ENCODE data around the gene ALDH18A1. TPM values are rescaled to one million over a fixed set of nuclear protein-coding genes. Genes with fewer than 3 reads are reported as not detected.

The ALDH18A1 gene
- total RNA-seq, 1 experiment from 2014 or later = 87.6 TPM

DNA sequence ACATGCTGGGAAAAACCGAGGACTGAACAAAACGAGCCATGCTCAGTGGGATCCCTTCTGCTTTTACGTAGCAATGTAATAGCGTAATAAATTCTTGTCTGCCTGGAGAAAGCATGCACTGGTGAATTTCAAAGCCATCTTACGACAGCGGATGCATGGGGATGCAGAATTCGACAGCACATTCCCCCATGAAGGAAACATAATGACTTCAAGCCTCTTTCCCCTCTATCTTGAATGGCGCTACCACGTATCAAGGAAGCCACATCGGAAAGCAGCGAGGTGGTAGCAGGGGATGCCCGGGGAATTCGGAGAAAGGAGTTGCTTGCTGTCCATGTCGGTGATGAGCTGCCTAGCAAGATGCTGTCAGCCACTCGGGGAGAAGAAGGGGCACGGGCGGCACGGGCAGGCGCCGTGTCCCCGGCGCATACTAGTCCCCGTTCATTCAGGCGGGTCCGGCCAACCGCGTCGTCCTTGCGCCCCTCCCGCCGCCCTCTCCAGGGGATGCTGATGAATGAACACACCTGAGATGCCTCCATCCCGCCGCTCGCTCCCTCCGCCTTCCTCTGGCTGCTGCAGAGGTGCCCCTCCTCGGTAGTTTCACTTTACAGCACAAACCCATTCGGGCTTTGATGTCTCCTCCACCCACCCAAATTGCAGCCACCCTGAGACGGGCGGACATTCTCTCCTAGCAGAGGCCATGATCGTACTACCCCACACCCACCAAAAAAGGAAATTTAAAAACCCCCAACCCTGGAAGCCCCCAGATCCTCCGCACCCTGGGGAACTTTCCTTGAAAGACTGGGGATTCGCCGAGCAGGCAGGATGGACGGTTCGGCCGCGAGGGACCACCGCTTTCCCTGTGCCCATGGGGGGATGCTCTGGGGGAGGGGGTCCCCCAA lies 96.0 kb downstream of the ALDH18A1 start:
- peak overlapping the region; percentile 31; the same call in 1 of the 2 replicates for H3K27ac ChIP-seq (ENCODE audit: low read depth, low read length)

More for the DNA sequence above, 96.0 kb downstream of the ALDH18A1 start:
- CTCF ChIA-PET = interaction anchor here (1.2 kb wide), 1 partner anchor 130 kb away, joined by 5 read pairs; no protein-coding TSS in a partner anchor
- Histone ChIP-seq H3K4me2 (ENCODE audit: low read length) (peak overlapping the region; percentile 100), H3K9me2 (ENCODE audit: insufficient read depth) (no peaks in the 10 kb centered on the region), H3K9ac (ENCODE audit: low read length) (peak overlapping the region; percentile 59), H2AFZ (ENCODE audit: low read depth, low read length, poor library complexity, severe bottlenecking) (peak overlapping the region; percentile 90), H3K79me2 (ENCODE audit: insufficient read depth, low read length) (no peaks in the 10 kb centered on the region), H4K20me1 (ENCODE audit: insufficient read depth) (no peaks in the 10 kb centered on the region), H3K9me3 (ENCODE audit: control insufficient read depth in 1 of 2, insufficient read depth in 1 of 2, low read depth in 1 of 2, low read length in 2 of 2) (no peaks in the 10 kb centered on the region), H3K27me3 (ENCODE audit: insufficient read depth, low read length) (no peaks in the 10 kb centered on the region; the same call in 1 of the 2 replicates), H3K4me3 (replicated peaks in 1 of 2; ENCODE audit: low read depth in 1 of 2, low read length in 2 of 2) (peak overlapping the region; percentile 79 to 84), H3K4me1 (ENCODE audit: control insufficient read depth in 1 of 2, insufficient read depth in 2 of 2, low read length in 2 of 2) (peaks cover 0 to 11% of the 10 kb centered on the region in 2 experiments; a peak in 1 of 4 replicates), H3K36me3 (ENCODE audit: control insufficient read depth in 1 of 2, insufficient read depth in 2 of 2, low read length in 2 of 2) (no peaks in the 10 kb centered on the region)
- BruUV-seq (replicated peaks) = TSS peak; percentile 46
- DNase-seq (ENCODE audit: low read depth, low spot score) (no peak), ATAC-seq (peak; percentile 31)
- RAD21 ChIA-PET (ENCODE audit: low non-redundant PET in 1 of 2, low total read pairs in 2 of 2, uncharacterized antibody in 2 of 2, unreplicated experiment in 2 of 2) = no interaction called here
- POLR2A ChIA-PET = no interaction called here
- no peak for TF ChIP-seq CEBPB (IDR thresholded peaks at IDR 0.05; ENCODE audit: low read depth)
- no peak for TF ChIP-seq YY1 (IDR thresholded peaks at IDR 0.05; ENCODE audit: extremely low read depth, insufficient replicate concordance, low read depth, low read length)
- TF ChIP-seq FOSL1 (IDR thresholded peaks at IDR 0.05; ENCODE audit: low read depth) = no peak
- no peak for TF ChIP-seq EZH2 (IDR thresholded peaks at IDR 0.05)
- TF ChIP-seq JUND (IDR thresholded peaks at IDR 0.05) = no peak
- TF ChIP-seq EZH2phosphoT487 (IDR thresholded peaks at IDR 0.05; ENCODE audit: borderline replicate concordance) = no peak
- no peak for TF ChIP-seq SP1 (IDR thresholded peaks at IDR 0.05; ENCODE audit: low read depth)
- TF ChIP-seq EGR1 (IDR thresholded peaks at IDR 0.05; ENCODE audit: low read depth) = no peak
- TF ChIP-seq, protein P1, sequence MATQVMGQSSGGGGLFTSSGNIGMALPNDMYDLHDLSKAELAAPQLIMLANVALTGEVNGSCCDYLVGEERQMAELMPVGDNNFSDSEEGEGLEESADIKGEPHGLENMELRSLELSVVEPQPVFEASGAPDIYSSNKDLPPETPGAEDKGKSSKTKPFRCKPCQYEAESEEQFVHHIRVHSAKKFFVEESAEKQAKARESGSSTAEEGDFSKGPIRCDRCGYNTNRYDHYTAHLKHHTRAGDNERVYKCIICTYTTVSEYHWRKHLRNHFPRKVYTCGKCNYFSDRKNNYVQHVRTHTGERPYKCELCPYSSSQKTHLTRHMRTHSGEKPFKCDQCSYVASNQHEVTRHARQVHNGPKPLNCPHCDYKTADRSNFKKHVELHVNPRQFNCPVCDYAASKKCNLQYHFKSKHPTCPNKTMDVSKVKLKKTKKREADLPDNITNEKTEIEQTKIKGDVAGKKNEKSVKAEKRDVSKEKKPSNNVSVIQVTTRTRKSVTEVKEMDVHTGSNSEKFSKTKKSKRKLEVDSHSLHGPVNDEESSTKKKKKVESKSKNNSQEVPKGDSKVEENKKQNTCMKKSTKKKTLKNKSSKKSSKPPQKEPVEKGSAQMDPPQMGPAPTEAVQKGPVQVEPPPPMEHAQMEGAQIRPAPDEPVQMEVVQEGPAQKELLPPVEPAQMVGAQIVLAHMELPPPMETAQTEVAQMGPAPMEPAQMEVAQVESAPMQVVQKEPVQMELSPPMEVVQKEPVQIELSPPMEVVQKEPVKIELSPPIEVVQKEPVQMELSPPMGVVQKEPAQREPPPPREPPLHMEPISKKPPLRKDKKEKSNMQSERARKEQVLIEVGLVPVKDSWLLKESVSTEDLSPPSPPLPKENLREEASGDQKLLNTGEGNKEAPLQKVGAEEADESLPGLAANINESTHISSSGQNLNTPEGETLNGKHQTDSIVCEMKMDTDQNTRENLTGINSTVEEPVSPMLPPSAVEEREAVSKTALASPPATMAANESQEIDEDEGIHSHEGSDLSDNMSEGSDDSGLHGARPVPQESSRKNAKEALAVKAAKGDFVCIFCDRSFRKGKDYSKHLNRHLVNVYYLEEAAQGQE (IDR thresholded peaks at IDR 0.05; ENCODE audit: low read depth) = no peak
- TF ChIP-seq SRF (IDR thresholded peaks at IDR 0.05; ENCODE audit: low read depth) = no peak
- TF ChIP-seq, protein P2, sequence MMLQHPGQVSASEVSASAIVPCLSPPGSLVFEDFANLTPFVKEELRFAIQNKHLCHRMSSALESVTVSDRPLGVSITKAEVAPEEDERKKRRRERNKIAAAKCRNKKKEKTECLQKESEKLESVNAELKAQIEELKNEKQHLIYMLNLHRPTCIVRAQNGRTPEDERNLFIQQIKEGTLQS (IDR thresholded peaks at IDR 0.05) = no peak
- intact Hi-C loops (cut with micrococcal nuclease) = no loop called here
